CD4-positive, alpha-beta T cell (primary cell): ENCODE results near the gene CSF1. TPM values are rescaled to one million over a fixed set of nuclear protein-coding genes. Genes with fewer than 3 reads are reported as not detected.
A peak's percentile ranks its signal among the peaks of the same experiment; 100 is the strongest.

ENCODE experiments used
- ATAC-seq: fragments of 200-7000 bp; cut with Tn5 transposase; one replicate; pipeline ENCODE4 v1.10.0; 2022; ENCODE audit warnings: mild to moderate bottlenecking; ENCODE audit not compliant: poor library complexity
- CTCF ChIA-PET: fragments of 350-600 bp; sonication (Branson Sonifier 250); formaldehyde crosslinking; loops from one replicate; lab custom pipeline; 2021; ENCODE audit warnings: antibody characterized with exemption, inconsistent platforms; lab: Charles Lee
- POLR2A ChIA-PET: fragments of 350-600 bp; sonication (Branson Sonifier 250); formaldehyde crosslinking; loops from one replicate; lab custom pipeline; 2021; ENCODE audit warnings: antibody characterized with exemption, inconsistent platforms; lab: Charles Lee
- DNase-seq, 14 experiments: peaks; one replicate each; pipeline ENCODE4 v3.0.0-alpha.2; 2013 to 2020; ENCODE audit warnings: mixed read lengths in 2 of 14
- H3K27ac ChIP-seq, 2 donors: one replicate each; pipeline versions ENCODE4 v1.5.1 to v1.7.0; 2013; ENCODE audit warnings: low read length in 2 of 2, low read depth in 1 of 2, mild to moderate bottlenecking in 1 of 2
- H3K27me3 ChIP-seq, 2 experiments: 1 replicate in 1 of 2; 2 replicates in 1 of 2; pipeline versions ENCODE4 v1.6.1 to v1.7.0; 2013; ENCODE audit warnings: low read length in 2 of 2, control low read depth in 1 of 2, mild to moderate bottlenecking in 1 of 2, moderate library complexity in 1 of 2; ENCODE audit not compliant: insufficient read depth in 2 of 2, control insufficient read depth in 1 of 2
- H3K36me3 ChIP-seq: one replicate; pipeline ENCODE4 v1.6.1; 2013; ENCODE audit warnings: low read length, control low read depth; ENCODE audit not compliant: insufficient read depth
- H3K4me1 ChIP-seq: one replicate; pipeline ENCODE4 v1.6.1; 2013; ENCODE audit warnings: low read length, control low read depth; ENCODE audit not compliant: insufficient read depth
- H3K4me3 ChIP-seq: one replicate; pipeline ENCODE4 v1.5.1; 2013; ENCODE audit warnings: mild to moderate bottlenecking, low read length, moderate library complexity
- H3K9me3 ChIP-seq, 2 experiments: 1 replicate in 1 of 2; 2 replicates in 1 of 2; pipeline versions ENCODE4 v1.6.1 to v1.7.0; 2013; ENCODE audit warnings: low read length in 2 of 2, mild to moderate bottlenecking in 2 of 2, control low read depth in 1 of 2, moderate library complexity in 1 of 2; ENCODE audit not compliant: control insufficient read depth in 1 of 2, insufficient read depth in 1 of 2
- H3K27ac Mint-ChIP-seq: one replicate; pipeline ENCODE4 v1.8.0; 2020; ENCODE audit warnings: mixed read lengths
- H3K27me3 Mint-ChIP-seq: one replicate; pipeline ENCODE4 v1.8.0; 2021; ENCODE audit warnings: mixed read lengths
- H3K36me3 Mint-ChIP-seq: one replicate; pipeline ENCODE4 v1.8.0; 2021; ENCODE audit warnings: low read depth, mixed read lengths
- H3K4me1 Mint-ChIP-seq: one replicate; pipeline ENCODE4 v1.8.0; 2021; ENCODE audit warnings: low read depth, mixed read lengths
- H3K4me3 Mint-ChIP-seq: one replicate; pipeline ENCODE4 v1.8.0; 2020; ENCODE audit warnings: mild to moderate bottlenecking, mixed read lengths
- H3K9me3 Mint-ChIP-seq: one replicate; pipeline ENCODE4 v1.8.0; 2020; ENCODE audit warnings: mixed read lengths
- CTCF ChIP-seq: fragments of 200-600 bp; IDR thresholded peaks from one replicate; pipeline ENCODE4 v1.8.0; 2022; ENCODE audit warnings: antibody characterized with exemption, mild to moderate bottlenecking
- intact Hi-C, 2 experiments: fragments of 100-400 bp; cut with DNase I in 1 of 2; cut with micrococcal nuclease in 1 of 2; formaldehyde crosslinking; loops; one replicate each; pipeline versions ENCODE4 v1.15.1 to v1.9.0; 2023 to 2025; cut with DNase I, micrococcal nuclease
- total RNA-seq, 174 experiments: library from RNA in 2 of 174; stranded (reverse) in 2 of 174; gene quantifications; one replicate each; pipeline ENCODE4 v1.2.3 and lab custom pipeline; 2021 to 2026

The CSF1 gene
- total RNA-seq, 2 experiments from 2014 or later: 6.5 to 6.7 TPM

GRCh38 chr1:109902204-109902985, 8.3 kb upstream of the CSF1 start:
- H3K27ac Mint-ChIP-seq: no peak overlapping the region
- no peaks in the 10 kb centered on the region for H3K27me3 Mint-ChIP-seq
- H3K9me3 Mint-ChIP-seq: no peaks in the 10 kb centered on the region
- DNase-seq (no peak), ATAC-seq (no peak)
- H3K27ac ChIP-seq: no peak overlapping the region
- H3K36me3 Mint-ChIP-seq: no peaks in the 10 kb centered on the region
- intact Hi-C loops: no loop called here
- ChIA-PET POLR2A (interaction anchor here (0.5 kb wide), 1 partner anchor 12 kb away, joined by 3 read pairs; no protein-coding TSS in a partner anchor), CTCF (no interaction called here)
- TF ChIP-seq CTCF: no peak
- no peaks in the 10 kb centered on the region for H3K9me3 ChIP-seq
- H3K4me1 Mint-ChIP-seq: peaks cover 28% of the 10 kb centered on the region
- no peaks in the 10 kb centered on the region for H3K27me3 ChIP-seq
- H3K36me3 ChIP-seq: no peaks in the 10 kb centered on the region
- H3K4me3 Mint-ChIP-seq: no peak overlapping the region
- H3K4me1 ChIP-seq: peaks cover 29% of the 10 kb centered on the region
- no peak overlapping the region for H3K4me3 ChIP-seq

- Mint-ChIP-seq H3K36me3 (no peaks in the 10 kb centered on the region), H3K4me1 (peaks cover 36% of the 10 kb centered on the region), H3K27ac (peak overlapping the region; percentile 69), H3K27me3 (no peaks in the 10 kb centered on the region), H3K9me3 (no peaks in the 10 kb centered on the region), H3K4me3 (no peak overlapping the region)
- Histone ChIP-seq H3K4me1 (peaks cover 32% of the 10 kb centered on the region), H3K36me3 (no peaks in the 10 kb centered on the region), H3K4me3 (no peak overlapping the region), H3K27me3 (no peaks in the 10 kb centered on the region), H3K27ac (no peak overlapping the region), H3K9me3 (no peaks in the 10 kb centered on the region)
- intact Hi-C loops: no loop called here
- ATAC-seq (no peak), DNase-seq (no peak)
- TF ChIP-seq CTCF: no peak
- CTCF ChIA-PET: no interaction called here
- POLR2A ChIA-PET: interaction anchor here (0.5 to 1.0 kb wide), 2 partner anchors 9 to 13 kb away, joined by 3 read pairs; no protein-coding TSS in a partner anchor
Observed at GRCh38 chr1:109903376-109903930, 7.2 kb upstream of the CSF1 start.

GRCh38 chr1:109904105-109904817, 6.4 kb upstream of the CSF1 start:
- no peaks in the 10 kb centered on the region for H3K27me3 ChIP-seq
- CTCF ChIA-PET: no interaction called here
- H3K4me3 Mint-ChIP-seq: no peak overlapping the region
- POLR2A ChIA-PET: interaction anchor here (0.6 to 1.0 kb wide), 2 partner anchors 9 to 316 kb away, joined by 3 read pairs; no protein-coding TSS in a partner anchor
- ATAC-seq: no peak
- intact Hi-C loops: no loop called here
- H3K36me3 Mint-ChIP-seq: no peaks in the 10 kb centered on the region
- H3K27ac Mint-ChIP-seq: peak overlapping the region; percentile 69
- H3K4me1 ChIP-seq: peaks cover 35% of the 10 kb centered on the region
- H3K4me1 Mint-ChIP-seq: peaks cover 43% of the 10 kb centered on the region
- no peak for TF ChIP-seq CTCF
- peaks cover under 1% of the 10 kb centered on the region for H3K27me3 Mint-ChIP-seq
- DNase-seq: no peak
- H3K9me3 Mint-ChIP-seq: no peaks in the 10 kb centered on the region
- H3K4me3 ChIP-seq: no peak overlapping the region
- H3K36me3 ChIP-seq: no peaks in the 10 kb centered on the region
- no peaks in the 10 kb centered on the region for H3K9me3 ChIP-seq
- no peak overlapping the region for H3K27ac ChIP-seq
